ENCODE results near the gene ZNF827.

ZNF827 gene

GRCh38 chr4:145938618-145939440, at the start of gene ZNF827:
Gene ZNF827, minus strand, starts transcription at chr4:145938823. Its CDS starts 416 bp downstream, at chr4:145938407.
- peak; percentile 63 for DNase-seq (ENCODE audit: low read depth, low spot score)

GRCh38 chr4:145984563-145984962, 45.9 kb upstream of the ZNF827 start:
- DNase-seq (ENCODE audit: low read depth, low spot score), result no peak

- DNase-seq (ENCODE audit: low read depth, low spot score), result no peak
These were observed 44.2 kb upstream of the ZNF827 start for GRCh38 chr4:145982791-145983190.

GRCh38 chr4:145979160-145979559, 40.5 kb upstream of the ZNF827 start:
- DNase-seq (ENCODE audit: low read depth, low spot score), result no peak

- no peak for DNase-seq (ENCODE audit: low read depth, low spot score)
These were observed 38.1 kb upstream of the ZNF827 start for GRCh38 chr4:145976680-145977079.

GRCh38 chr4:145960012-145960411, 21.4 kb upstream of the ZNF827 start:
- DNase-seq (ENCODE audit: low read depth, low spot score), result no peak

- DNase-seq (ENCODE audit: low read depth, low spot score), result no peak
These were observed 18.7 kb upstream of the ZNF827 start for GRCh38 chr4:145957302-145957701.

GRCh38 chr4:145956288-145956890, 17.8 kb upstream of the ZNF827 start:
- peak; percentile 25 for DNase-seq (ENCODE audit: low read depth, low spot score)

- DNase-seq (ENCODE audit: low read depth, low spot score), result no peak
These were observed 16.3 kb upstream of the ZNF827 start for GRCh38 chr4:145954924-145955339.

GRCh38 chr4:145951931-145952330, 13.3 kb upstream of the ZNF827 start:
- DNase-seq (ENCODE audit: low read depth, low spot score), result no peak

- no peak for DNase-seq (ENCODE audit: low read depth, low spot score)
These were observed 7.0 kb upstream of the ZNF827 start for GRCh38 chr4:145945431-145946155.

GRCh38 chr4:145944886-145945285, 6.3 kb upstream of the ZNF827 start:
- DNase-seq (ENCODE audit: low read depth, low spot score), result no peak

- DNase-seq (ENCODE audit: low read depth, low spot score), result no peak
These were observed 1.2 kb upstream of the ZNF827 start for GRCh38 chr4:145939856-145940255.

- no peak for DNase-seq (ENCODE audit: low read depth, low spot score)
These were observed 773 bp upstream of the ZNF827 start for GRCh38 chr4:145939441-145939750.

- peak; percentile 17 for DNase-seq (ENCODE audit: low read depth, low spot score)
These were observed 532 bp downstream of the ZNF827 start for GRCh38 chr4:145937971-145938611.

GRCh38 chr4:145936997-145937901, 1.4 kb downstream of the ZNF827 start:
- peak; percentile 15 for DNase-seq (ENCODE audit: low read depth, low spot score)

GRCh38 chr4:145936142-145936996, 2.3 kb downstream of the ZNF827 start:
- DNase-seq (ENCODE audit: low read depth, low spot score), result peak; percentile 38

- DNase-seq (ENCODE audit: low read depth, low spot score), result peak; percentile 40
These were observed 3.1 kb downstream of the ZNF827 start for GRCh38 chr4:145935253-145936141.

GRCh38 chr4:145934434-145935047, 4.1 kb downstream of the ZNF827 start:
- no peak for DNase-seq (ENCODE audit: low read depth, low spot score)

Measured in iPS DF 19.7 (cell line).